HG03066 (cell line): ENCODE data around the gene TUT1.
A peak's percentile ranks its signal among the peaks of the same experiment; 100 is the strongest.
"Not testable (repeated sequence)": the region's sequence is repeated elsewhere in the genome, so short reads cannot be mapped to it uniquely, and the experiment has no call there.

Experiments used
- ATAC-seq: cut with Tn5 transposase; IDR thresholded peaks from one replicate; pipeline ENCODE4 v1.9.1; 2021; ENCODE audit warnings: low read depth; ENCODE audit not compliant: unreplicated experiment

The TUT1 gene

GRCh38 chr11:62591448-62592145 is at the start of gene TUT1:
Gene TUT1, minus strand, starts transcription at chr11:62591523. Its CDS starts 38 bp downstream, at chr11:62591485.
- ATAC-seq: peak; percentile 91

GRCh38 chr11:62632492-62632891 is 41.2 kb upstream of the TUT1 start:
- no peak for ATAC-seq

- no peak for ATAC-seq
These were observed 36.4 kb upstream of the TUT1 start for GRCh38 chr11:62627713-62628112.

GRCh38 chr11:62622476-62623089 is 31.3 kb upstream of the TUT1 start:
- ATAC-seq: no peak

- ATAC-seq: peak; percentile 95
These were observed 30.5 kb upstream of the TUT1 start, which contains the start of gene B3GAT3 for GRCh38 chr11:62621567-62622470. Gene B3GAT3, minus strand, starts transcription at chr11:62621986. Its CDS starts 39 bp downstream, at chr11:62621947.

GRCh38 chr11:62621027-62621566 is 29.8 kb upstream of the TUT1 start:
- ATAC-seq: no peak

- not testable (repeated sequence) for ATAC-seq
These were observed 25.6 kb upstream of the TUT1 start for GRCh38 chr11:62616957-62617356.

GRCh38 chr11:62615521-62615920 is 24.2 kb upstream of the TUT1 start:
- ATAC-seq: no peak

GRCh38 chr11:62614275-62614674 is 23.0 kb upstream of the TUT1 start:
- no peak for ATAC-seq

- ATAC-seq: no peak
These were observed 22.0 kb upstream of the TUT1 start for GRCh38 chr11:62613291-62613778.

GRCh38 chr11:62612366-62613290 is 21.3 kb upstream of the TUT1 start, which contains the start of the genes EML3 and ROM1:
Gene EML3, minus strand, starts transcription at chr11:62612775. Its CDS starts 318 bp downstream, at chr11:62612457.
Gene ROM1, plus strand, starts transcription at chr11:62613257. Its CDS starts 25 bp downstream, at chr11:62613282.
- ATAC-seq: peak; percentile 68

- peak; percentile 11 for ATAC-seq
These were observed 20.5 kb upstream of the TUT1 start for GRCh38 chr11:62611705-62612365.

GRCh38 chr11:62610814-62611704 is 19.7 kb upstream of the TUT1 start:
- ATAC-seq: no peak

GRCh38 chr11:62610403-62610802 is 19.1 kb upstream of the TUT1 start:
- ATAC-seq: no peak

GRCh38 chr11:62608776-62609175 is 17.5 kb upstream of the TUT1 start:
- ATAC-seq: no peak

- no peak for ATAC-seq
These were observed 16.4 kb upstream of the TUT1 start for GRCh38 chr11:62607714-62608113.

GRCh38 chr11:62605902-62606301 is 14.6 kb upstream of the TUT1 start:
- ATAC-seq: no peak

GRCh38 chr11:62605467-62605866 is 14.1 kb upstream of the TUT1 start:
- no peak for ATAC-seq
